Ishikawa (cell line): ENCODE data around the gene CRABP1.

Source experiments
- EP300 ChIP-seq: IDR thresholded peaks from 2 replicates; pipeline ENCODE4 v1.6.1; 2012; ENCODE audit warnings: borderline replicate concordance
- FOXM1 ChIP-seq: IDR thresholded peaks from 2 replicates; pipeline ENCODE4 v1.6.1; 2012; ENCODE audit warnings: low read depth, borderline replicate concordance
- YY1 ChIP-seq: IDR thresholded peaks from 2 replicates; pipeline ENCODE4 v1.6.1; 2012; ENCODE audit warnings: low read depth

- TF ChIP-seq FOXM1 (no peak), YY1 (no peak), EP300 (no peak)
Measured at GRCh38 chr15:78368651-78369050, 28.5 kb downstream of the CRABP1 start.
